Measurements from ENCODE around the gene MAST2.

DNA sequence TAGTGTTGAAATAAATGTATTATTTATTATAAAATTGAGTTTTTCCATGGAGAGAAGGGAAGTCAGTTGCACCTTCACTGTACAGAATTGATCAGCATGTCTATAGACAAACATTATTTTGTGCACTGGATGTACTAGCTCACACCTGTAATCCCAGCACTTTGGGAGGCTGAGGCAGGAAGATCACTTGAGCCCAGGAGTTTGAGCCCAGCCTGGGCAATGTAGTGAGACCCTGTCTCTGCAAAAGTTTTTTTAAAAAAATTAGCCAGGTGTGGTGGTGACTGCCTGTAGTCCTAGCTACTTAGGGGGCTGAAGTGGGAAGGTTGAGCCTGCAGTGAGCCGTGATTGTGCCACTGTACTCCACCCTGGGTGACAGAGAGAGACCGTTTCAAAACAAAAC, 87.7 kb downstream of the MAST2 start:
- TF ChIP-seq, protein P1, sequence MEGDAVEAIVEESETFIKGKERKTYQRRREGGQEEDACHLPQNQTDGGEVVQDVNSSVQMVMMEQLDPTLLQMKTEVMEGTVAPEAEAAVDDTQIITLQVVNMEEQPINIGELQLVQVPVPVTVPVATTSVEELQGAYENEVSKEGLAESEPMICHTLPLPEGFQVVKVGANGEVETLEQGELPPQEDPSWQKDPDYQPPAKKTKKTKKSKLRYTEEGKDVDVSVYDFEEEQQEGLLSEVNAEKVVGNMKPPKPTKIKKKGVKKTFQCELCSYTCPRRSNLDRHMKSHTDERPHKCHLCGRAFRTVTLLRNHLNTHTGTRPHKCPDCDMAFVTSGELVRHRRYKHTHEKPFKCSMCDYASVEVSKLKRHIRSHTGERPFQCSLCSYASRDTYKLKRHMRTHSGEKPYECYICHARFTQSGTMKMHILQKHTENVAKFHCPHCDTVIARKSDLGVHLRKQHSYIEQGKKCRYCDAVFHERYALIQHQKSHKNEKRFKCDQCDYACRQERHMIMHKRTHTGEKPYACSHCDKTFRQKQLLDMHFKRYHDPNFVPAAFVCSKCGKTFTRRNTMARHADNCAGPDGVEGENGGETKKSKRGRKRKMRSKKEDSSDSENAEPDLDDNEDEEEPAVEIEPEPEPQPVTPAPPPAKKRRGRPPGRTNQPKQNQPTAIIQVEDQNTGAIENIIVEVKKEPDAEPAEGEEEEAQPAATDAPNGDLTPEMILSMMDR (IDR thresholded peaks at IDR 0.05): no peak
- TF ChIP-seq TCF7L2 (IDR thresholded peaks at IDR 0.05; ENCODE audit: low read depth, low read length) (no peak), SIN3A (IDR thresholded peaks at IDR 0.05; ENCODE audit: borderline replicate concordance, insufficient read depth, low read depth, low read length) (no peak)
- TF ChIP-seq, protein P2, sequence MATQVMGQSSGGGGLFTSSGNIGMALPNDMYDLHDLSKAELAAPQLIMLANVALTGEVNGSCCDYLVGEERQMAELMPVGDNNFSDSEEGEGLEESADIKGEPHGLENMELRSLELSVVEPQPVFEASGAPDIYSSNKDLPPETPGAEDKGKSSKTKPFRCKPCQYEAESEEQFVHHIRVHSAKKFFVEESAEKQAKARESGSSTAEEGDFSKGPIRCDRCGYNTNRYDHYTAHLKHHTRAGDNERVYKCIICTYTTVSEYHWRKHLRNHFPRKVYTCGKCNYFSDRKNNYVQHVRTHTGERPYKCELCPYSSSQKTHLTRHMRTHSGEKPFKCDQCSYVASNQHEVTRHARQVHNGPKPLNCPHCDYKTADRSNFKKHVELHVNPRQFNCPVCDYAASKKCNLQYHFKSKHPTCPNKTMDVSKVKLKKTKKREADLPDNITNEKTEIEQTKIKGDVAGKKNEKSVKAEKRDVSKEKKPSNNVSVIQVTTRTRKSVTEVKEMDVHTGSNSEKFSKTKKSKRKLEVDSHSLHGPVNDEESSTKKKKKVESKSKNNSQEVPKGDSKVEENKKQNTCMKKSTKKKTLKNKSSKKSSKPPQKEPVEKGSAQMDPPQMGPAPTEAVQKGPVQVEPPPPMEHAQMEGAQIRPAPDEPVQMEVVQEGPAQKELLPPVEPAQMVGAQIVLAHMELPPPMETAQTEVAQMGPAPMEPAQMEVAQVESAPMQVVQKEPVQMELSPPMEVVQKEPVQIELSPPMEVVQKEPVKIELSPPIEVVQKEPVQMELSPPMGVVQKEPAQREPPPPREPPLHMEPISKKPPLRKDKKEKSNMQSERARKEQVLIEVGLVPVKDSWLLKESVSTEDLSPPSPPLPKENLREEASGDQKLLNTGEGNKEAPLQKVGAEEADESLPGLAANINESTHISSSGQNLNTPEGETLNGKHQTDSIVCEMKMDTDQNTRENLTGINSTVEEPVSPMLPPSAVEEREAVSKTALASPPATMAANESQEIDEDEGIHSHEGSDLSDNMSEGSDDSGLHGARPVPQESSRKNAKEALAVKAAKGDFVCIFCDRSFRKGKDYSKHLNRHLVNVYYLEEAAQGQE (IDR thresholded peaks at IDR 0.05; ENCODE audit: insufficient read depth in 1 of 2, low read depth in 2 of 2, low read length in 1 of 2): no peak
